B cell (primary cell): ENCODE results near the gene TUBB4B. TPM values are rescaled to one million over a fixed set of nuclear protein-coding genes. Genes with fewer than 3 reads are reported as not detected.

ENCODE experiments used
- ATAC-seq: fragments of 200-7000 bp; cut with Tn5 transposase; one replicate; pipeline ENCODE4 v1.10.0; 2021; ENCODE audit warnings: low read depth, mild to moderate bottlenecking, moderate number of reproducible peaks, moderate library complexity
- CTCF ChIA-PET: fragments of 350-600 bp; sonication (Branson Sonifier 250); formaldehyde crosslinking; loops from one replicate; lab custom pipeline; 2021; ENCODE audit warnings: antibody characterized with exemption, inconsistent platforms; lab: Charles Lee
- POLR2A ChIA-PET: fragments of 350-600 bp; sonication (Branson Sonifier 250); formaldehyde crosslinking; loops from one replicate; lab custom pipeline; 2021; ENCODE audit warnings: antibody characterized with exemption; lab: Charles Lee
- DNase-seq: peaks from one replicate; pipeline ENCODE4 v3.0.0; 2013
- H2AFZ ChIP-seq: 2 replicates; pipeline ENCODE4 v1.6.1; 2012; ENCODE audit warnings: mild to moderate bottlenecking, low read depth, low read length; ENCODE audit not compliant: insufficient read depth, poor library complexity, severe bottlenecking
- H3K27ac ChIP-seq, 2 donors: 1 replicate in 1 of 2; 2 replicates in 1 of 2; pipeline ENCODE4 v1.5.1; 2012 to 2013; ENCODE audit warnings: low read length in 2 of 2, mild to moderate bottlenecking in 2 of 2, moderate library complexity in 1 of 2
- H3K27me3 ChIP-seq, 4 experiments: fragments of 200-600 bp in 1 of 4; sonication (generic) in 1 of 4; replicated peaks in 1 of 4; 1 replicate in 2 of 4; 2 replicates in 2 of 4; pipeline versions ENCODE4 v1.6.1 to v1.7.0; 2013 to 2016; ENCODE audit warnings: low read length in 3 of 4, mild to moderate bottlenecking in 2 of 4, mixed read lengths in 1 of 4, moderate library complexity in 1 of 4; ENCODE audit not compliant: insufficient read depth in 4 of 4, control insufficient read depth in 3 of 4; ENCODE audit errors: control extremely low read depth in 1 of 4
- H3K36me3 ChIP-seq, 2 experiments: replicated peaks in 1 of 2; 1 replicate in 1 of 2; 2 replicates in 1 of 2; pipeline versions ENCODE4 v1.6.1 to v1.7.1; 2013; ENCODE audit warnings: low read length in 1 of 2; ENCODE audit not compliant: insufficient read depth in 2 of 2, control insufficient read depth in 1 of 2; ENCODE audit errors: control extremely low read depth in 1 of 2, extremely low read depth in 1 of 2
- H3K4me1 ChIP-seq, 2 donors: fragments of 200-600 bp in 1 of 2; sonication (generic) in 1 of 2; 1 replicate in 1 of 2; 2 replicates in 1 of 2; pipeline versions ENCODE4 v1.5.1 to v1.6.1; 2013 to 2017; ENCODE audit warnings: low read length in 2 of 2; ENCODE audit not compliant: control insufficient read depth in 2 of 2, insufficient read depth in 2 of 2
- H3K4me2 ChIP-seq: replicated peaks from 2 replicates; pipeline ENCODE3; 2012; ENCODE audit warnings: mild to moderate bottlenecking, low read depth, low read length; ENCODE audit not compliant: poor library complexity, severe bottlenecking
- H3K4me3 ChIP-seq, 5 experiments: fragments of 200-600 bp in 1 of 5; sonication (generic) in 1 of 5; 1 replicate in 3 of 5; 2 replicates in 2 of 5; pipeline versions ENCODE4 v1.5.1 to v1.7.0; 2011 to 2016; ENCODE audit warnings: low read length in 4 of 5, mild to moderate bottlenecking in 4 of 5, low read depth in 2 of 5, control low read depth in 1 of 5, moderate library complexity in 1 of 5; ENCODE audit not compliant: insufficient read depth in 1 of 5; ENCODE audit errors: control extremely low read depth in 1 of 5, extremely low read depth in 1 of 5
- H3K79me2 ChIP-seq: fragments of 200-600 bp; sonication (generic); one replicate; pipeline ENCODE4 v1.6.0; 2016; ENCODE audit warnings: low read length; ENCODE audit not compliant: control insufficient read depth, insufficient read depth
- H3K9ac ChIP-seq: fragments of 200-600 bp; sonication (generic); 2 replicates; pipeline ENCODE4 v1.6.1; 2017; ENCODE audit warnings: mild to moderate bottlenecking, low read length, moderate library complexity
- H3K9me3 ChIP-seq, 3 donors: one replicate each; pipeline versions ENCODE4 v1.6.1 to v1.7.1; 2013; ENCODE audit warnings: low read length in 2 of 3; ENCODE audit not compliant: control insufficient read depth in 2 of 3, insufficient read depth in 1 of 3; ENCODE audit errors: control extremely low read depth in 1 of 3
- H4K20me1 ChIP-seq: 2 replicates; pipeline ENCODE4 v1.6.0; 2012; ENCODE audit warnings: mild to moderate bottlenecking, low read length; ENCODE audit not compliant: insufficient read depth, control insufficient read depth, poor library complexity, severe bottlenecking
- H3K27ac Mint-ChIP-seq: one replicate; pipeline ENCODE4 v1.8.0; 2021; ENCODE audit warnings: mixed read lengths
- H3K27me3 Mint-ChIP-seq: one replicate; pipeline ENCODE4 v1.8.0; 2021; ENCODE audit warnings: mixed read lengths
- H3K4me1 Mint-ChIP-seq: one replicate; pipeline ENCODE4 v1.8.0; 2021; ENCODE audit warnings: mixed read lengths
- H3K4me3 Mint-ChIP-seq: one replicate; pipeline ENCODE4 v1.8.0; 2021; ENCODE audit warnings: mixed read lengths
- H3K9me3 Mint-ChIP-seq: one replicate; pipeline ENCODE4 v1.8.0; 2022; ENCODE audit warnings: mixed read lengths; ENCODE audit not compliant: insufficient read depth
- CTCF ChIP-seq: fragments of 200-600 bp; IDR thresholded peaks from one replicate; pipeline ENCODE4 v1.8.0; 2022; ENCODE audit warnings: antibody characterized with exemption, mild to moderate bottlenecking
- EZH2 ChIP-seq: IDR thresholded peaks from 2 replicates; pipeline ENCODE4 v1.6.1; 2012; ENCODE audit warnings: borderline replicate concordance, low read depth, mild to moderate bottlenecking, moderate library complexity, low read length; ENCODE audit not compliant: insufficient read depth, poor library complexity, severe bottlenecking
- WGBS: methylation state at CpG from one replicate; pipeline ENCODE4 v1.1.5; 2013; ENCODE audit warnings: missing lambda C conversion rate; ENCODE audit not compliant: insufficient coverage; 5-methylcytosine and 5-hydroxymethylcytosine counted together
- intact Hi-C: fragments of 100-400 bp; cut with micrococcal nuclease; formaldehyde crosslinking; loops from one replicate; pipeline ENCODE4 v1.10.0; 2022
- polyA plus RNA-seq: library from polyadenylated mRNA; depleted of rRNA; stranded (reverse); fragments of >200 nt; gene quantifications from 2 replicates; pipeline ENCODE4 v1.2.3, GENCODE V29; 2012
- total RNA-seq, 2 donors: library from RNA; stranded (reverse); fragments of 120-200 nt in 1 of 2; gene quantifications; 1 replicate in 1 of 2; 2 replicates in 1 of 2; pipeline versions ENCODE4 v1.2.3 to v1.2.4, GENCODE V29; 2013 to 2022

Gene TUBB4B
- total and polyA plus RNA-seq, 2 donors (not counting 1 experiment from before 2014, with no cell fraction given) = 110 to 261 TPM

GRCh38 chr9:137205126-137206069 is 35.7 kb upstream of the TUBB4B start, which contains the start of the genes NDOR1 and TMEM203:
Gene NDOR1, plus strand, starts transcription at chr9:137205700. Its CDS starts 78 bp downstream, at chr9:137205778.
Gene TMEM203, minus strand, starts transcription at chr9:137205648. Its CDS starts 234 bp downstream, at chr9:137205414.
- ATAC-seq = peak; percentile 35
- Histone ChIP-seq H3K9ac (peak within 1 kb of the TSS; percentile 84), H3K4me1 (peaks cover 37 to 50% of the 10 kb centered on the region in 2 donors), H4K20me1 (peaks cover 43% of the 10 kb centered on the region), H3K36me3 (peaks cover 0 to 5% of the 10 kb centered on the region in 2 experiments), H3K4me2 (peak within 1 kb of the TSS; percentile 85), H3K4me3 (peak within 1 kb of the TSS; percentile 66 to 96 (median 86)), H3K27ac (peak within 1 kb of the TSS; percentile 73 to 89), H3K27me3 (no peaks in the 10 kb centered on the region), H2AFZ (peak within 1 kb of the TSS; percentile 88), H3K9me3 (no peaks in the 10 kb centered on the region), H3K79me2 (peaks cover 61% of the 10 kb centered on the region)
- DNase-seq = peak; percentile 94
- ChIA-PET CTCF (interaction anchor here (1.2 to 1.6 kb wide), 2 partner anchors 18 to 22 kb away, joined by 3 to 4 read pairs; partner anchors contain the start of gene RNF224), POLR2A (interaction anchor here (1.1 to 2.1 kb wide), 4 partner anchors 16 to 76 kb away, joined by 3 to 10 read pairs (median 4); partner anchors contain the start of genes ANAPC2, RNF208 and SSNA1)
- Mint-ChIP-seq H3K9me3 (no peaks in the 10 kb centered on the region), H3K27ac (peak within 1 kb of the TSS; percentile 90), H3K27me3 (no peaks in the 10 kb centered on the region), H3K4me1 (peaks cover 46% of the 10 kb centered on the region), H3K4me3 (peak within 1 kb of the TSS; percentile 93)
- intact Hi-C loops = loop anchor here (1.0 to 10.0 kb wide), 4 partner anchors 17 to 321 kb away; partner anchors contain the start of genes ANAPC2, SSNA1 and TRAF2
- TF ChIP-seq CTCF (no peak), EZH2 (no peak)
- WGBS = under 1% methylated on average over 98 of the region's 98 CpGs
